Occipital lobe (tissue), 2 donors: Measurements from ENCODE around the gene TPSD1. TPM values are rescaled to one million over a fixed set of nuclear protein-coding genes. Genes with fewer than 3 reads are reported as not detected.
"Not testable (repeated sequence)": the region's sequence is repeated elsewhere in the genome, so short reads cannot be mapped to it uniquely, and the experiment has no call there.

Experiments used
- DNase-seq: peaks from one replicate; lab custom pipeline; 2025; lab: John Stamatoyannopoulos, UW
- total RNA-seq: library from RNA; depleted of rRNA; stranded (reverse); fragments of >200 nt; gene quantifications from one replicate; pipeline ENCODE4 v1.2.3, GENCODE V29; 2014

The TPSD1 gene
- total RNA-seq, 1 donor from 2014 or later, result not detected

GRCh38 chr16:1262210-1262845 lies 6.5 kb downstream of the TPSD1 start:
- no peak for DNase-seq

GRCh38 chr16:1262846-1263221 lies 7.0 kb downstream of the TPSD1 start:
- no peak for DNase-seq

- DNase-seq, result no peak
Observed at GRCh38 chr16:1263591-1264344, 7.9 kb downstream of the TPSD1 start.

GRCh38 chr16:1264345-1265089 lies 8.6 kb downstream of the TPSD1 start:
- no peak for DNase-seq

GRCh38 chr16:1265090-1265630 lies 9.3 kb downstream of the TPSD1 start:
- DNase-seq, result no peak

GRCh38 chr16:1265826-1266225 lies 10.0 kb downstream of the TPSD1 start:
- no peak for DNase-seq

- not testable (repeated sequence) for DNase-seq
Observed at GRCh38 chr16:1269418-1269817, 13.5 kb downstream of the TPSD1 start.

- no peak for DNase-seq
Observed at GRCh38 chr16:1271380-1271723, 15.5 kb downstream of the TPSD1 start.

- DNase-seq, result not testable (repeated sequence)
Observed at GRCh38 chr16:1271724-1272413, 16.0 kb downstream of the TPSD1 start.

GRCh38 chr16:1272453-1273198 lies 16.8 kb downstream of the TPSD1 start:
- no peak for DNase-seq

- DNase-seq, result no peak
Observed at GRCh38 chr16:1273816-1274215, 17.9 kb downstream of the TPSD1 start.

GRCh38 chr16:1274767-1275166 lies 18.9 kb downstream of the TPSD1 start:
- DNase-seq, result no peak

- DNase-seq, result no peak
Observed at GRCh38 chr16:1275791-1276579, 20.1 kb downstream of the TPSD1 start.

GRCh38 chr16:1276580-1276878 lies 20.7 kb downstream of the TPSD1 start:
- DNase-seq, result no peak

GRCh38 chr16:1277151-1277598 lies 21.3 kb downstream of the TPSD1 start:
- DNase-seq, result no peak

- no peak for DNase-seq
Observed at GRCh38 chr16:1277617-1278282, 21.9 kb downstream of the TPSD1 start.

- no peak for DNase-seq
Observed at GRCh38 chr16:1278477-1278876, 22.6 kb downstream of the TPSD1 start.

- no peak for DNase-seq
Observed at GRCh38 chr16:1279081-1279944, 23.4 kb downstream of the TPSD1 start.
